GM12872 (cell line): ENCODE results near the gene GAS2L1.

Experiments used
- CTCF ChIP-seq: IDR thresholded peaks from 3 replicates; pipeline ENCODE4 v1.5.1; 2011; ENCODE audit warnings: low read depth, mild to moderate bottlenecking, low read length, moderate library complexity; ENCODE audit not compliant: insufficient read depth

GAS2L1 gene

GRCh38 chr22:29331213-29331612, 24.8 kb downstream of the GAS2L1 start:
- TF ChIP-seq CTCF = no peak

- TF ChIP-seq CTCF = no peak
Observed at GRCh38 chr22:29331658-29332300, 25.3 kb downstream of the GAS2L1 start.

- TF ChIP-seq CTCF = no peak
Observed at GRCh38 chr22:29332886-29333496, 26.5 kb downstream of the GAS2L1 start.

GRCh38 chr22:29334148-29334547, 27.7 kb downstream of the GAS2L1 start:
- no peak for TF ChIP-seq CTCF

- no peak for TF ChIP-seq CTCF
Observed at GRCh38 chr22:29334696-29335344, 28.4 kb downstream of the GAS2L1 start.

GRCh38 chr22:29335656-29336055, 29.2 kb downstream of the GAS2L1 start:
- TF ChIP-seq CTCF = no peak

GRCh38 chr22:29336751-29337490, 30.5 kb downstream of the GAS2L1 start:
- TF ChIP-seq CTCF = no peak
